Activated CD8-positive, alpha-beta memory T cell treated with anti-CD3 and anti-CD28 coated beads, Interleukin-2, amount 10 ng/mL, durations not matched to agents 7 days and 5 days (primary cell): ENCODE measurements around the gene ALDH1L1. TPM values are rescaled to one million over a fixed set of nuclear protein-coding genes. Genes with fewer than 3 reads are reported as not detected.

Source experiments
- ATAC-seq: fragments of 150-1000 bp; cut with Tn5 transposase; one replicate; pipeline ENCODE4 v1.10.0; 2021; ENCODE audit warnings: moderate library complexity
- CTCF ChIA-PET: fragments of 350-600 bp; sonication (Branson Sonifier 250); formaldehyde crosslinking; loops from one replicate; lab custom pipeline; 2021; ENCODE audit warnings: antibody characterized with exemption; lab: Charles Lee
- DNase-seq: peaks from one replicate; pipeline ENCODE4 v3.0.0-alpha.2; 2020
- H3K27ac Mint-ChIP-seq: one replicate; pipeline ENCODE4 v1.8.0; 2021; ENCODE audit warnings: mild to moderate bottlenecking, mixed read lengths
- H3K27me3 Mint-ChIP-seq: one replicate; pipeline ENCODE4 v1.8.0; 2021; ENCODE audit warnings: mixed read lengths
- H3K36me3 Mint-ChIP-seq: one replicate; pipeline ENCODE4 v1.8.0; 2021; ENCODE audit warnings: mild to moderate bottlenecking, mixed read lengths
- H3K4me1 Mint-ChIP-seq: one replicate; pipeline ENCODE4 v1.8.0; 2021; ENCODE audit warnings: mixed read lengths
- H3K4me3 Mint-ChIP-seq: one replicate; pipeline ENCODE4 v1.8.0; 2021; ENCODE audit warnings: mild to moderate bottlenecking, moderate library complexity, mixed read lengths
- H3K9me3 Mint-ChIP-seq: one replicate; pipeline ENCODE4 v1.8.0; 2022; ENCODE audit warnings: low read depth, mixed read lengths
- total RNA-seq, 2 experiments: library from RNA; stranded (reverse); gene quantifications; one replicate each; pipeline ENCODE4 v1.2.3, GENCODE V29; 2021

The ALDH1L1 gene
- total RNA-seq, 2 experiments from 2014 or later, result not detected

GRCh38 chr3:126056088-126056487 lies 124.3 kb downstream of the ALDH1L1 start:
- Mint-ChIP-seq H3K4me1 (peaks cover 8% of the 10 kb centered on the region), H3K4me3 (no peak overlapping the region), H3K36me3 (no peaks in the 10 kb centered on the region), H3K9me3 (no peaks in the 10 kb centered on the region), H3K27me3 (no peaks in the 10 kb centered on the region), H3K27ac (no peak overlapping the region)
- DNase-seq (no peak), ATAC-seq (no peak)
- CTCF ChIA-PET, result no interaction called here

- Mint-ChIP-seq H3K4me3 (no peak overlapping the region), H3K36me3 (no peaks in the 10 kb centered on the region), H3K9me3 (no peaks in the 10 kb centered on the region), H3K27ac (no peak overlapping the region), H3K27me3 (no peaks in the 10 kb centered on the region), H3K4me1 (peaks cover 8% of the 10 kb centered on the region)
- no peak for ATAC-seq
- CTCF ChIA-PET, result no interaction called here
- DNase-seq, result no peak
Observed at GRCh38 chr3:126054870-126055269, 125.5 kb downstream of the ALDH1L1 start.

GRCh38 chr3:126053949-126054569 lies 126.3 kb downstream of the ALDH1L1 start:
- no peaks in the 10 kb centered on the region for H3K27me3 Mint-ChIP-seq
- peaks cover 8% of the 10 kb centered on the region for H3K4me1 Mint-ChIP-seq
- H3K27ac Mint-ChIP-seq, result no peak overlapping the region
- DNase-seq, result no peak
- CTCF ChIA-PET, result no interaction called here
- no peak for ATAC-seq
- no peak overlapping the region for H3K4me3 Mint-ChIP-seq
- no peaks in the 10 kb centered on the region for H3K9me3 Mint-ChIP-seq
- H3K36me3 Mint-ChIP-seq, result no peaks in the 10 kb centered on the region

Other genes with a start within 250 kb of the ALDH1L1 start
- gene ROPN1B, start 211.4 kb downstream of the ALDH1L1 start, total RNA-seq, result not detected
- 10 to 100 TPM; 22.5 to 23.8 TPM for gene SLC41A3, start 96.5 kb downstream of the ALDH1L1 start, total RNA-seq
- gene KLF15, start 176.8 kb upstream of the ALDH1L1 start, total RNA-seq, result not detected
- not detected for gene CFAP100, start 214.3 kb upstream of the ALDH1L1 start, total RNA-seq